Calu3 (cell line): Measurements from ENCODE around the gene NPIPB13. TPM values are rescaled to one million over a fixed set of nuclear protein-coding genes. Genes with fewer than 3 reads are reported as not detected.
"Not testable (repeated sequence)": the region's sequence is repeated elsewhere in the genome, so short reads cannot be mapped to it uniquely, and the experiment has no call there.

Experiments used
- Bru-seq: library from RNA; stranded (reverse); fragments of 400-500 nt; gene quantifications from one replicate; lab custom pipeline; 2021; lab: Mats Ljungman, UMichigan
- BruChase-seq, 2 experiments: library from RNA; stranded (reverse); fragments of 400-500 nt; gene quantifications; one replicate each; lab custom pipeline; 2021; lab: Mats Ljungman, UMichigan
- BruUV-seq: library from RNA; stranded (reverse); fragments of 400-500 nt; replicated peaks from 2 replicates; lab custom pipeline; 2021; lab: Mats Ljungman, UMichigan
- CTCF ChIA-PET: fragments of 300-600 bp; sonication (Branson Sonifier 250); formaldehyde crosslinking; loops from one replicate; lab custom pipeline; 2022; ENCODE audit warnings: antibody characterized with exemption; lab: Charles Lee
- DNase-seq: peaks from one replicate; pipeline ENCODE4 v3.0.0; 2022
- H3K27ac Mint-ChIP-seq: one replicate; pipeline ENCODE4 v1.8.0; 2022; ENCODE audit warnings: mixed read lengths; ENCODE audit not compliant: unreplicated experiment
- H3K27me3 Mint-ChIP-seq: one replicate; pipeline ENCODE4 v1.8.0; 2022; ENCODE audit warnings: mixed read lengths; ENCODE audit not compliant: unreplicated experiment
- H3K36me3 Mint-ChIP-seq: one replicate; pipeline ENCODE4 v1.8.0; 2022; ENCODE audit warnings: mild to moderate bottlenecking, moderate library complexity, mixed read lengths; ENCODE audit not compliant: insufficient read depth, unreplicated experiment
- H3K4me1 Mint-ChIP-seq: one replicate; pipeline ENCODE4 v1.8.0; 2022; ENCODE audit warnings: mild to moderate bottlenecking, low read depth, mixed read lengths; ENCODE audit not compliant: unreplicated experiment
- H3K4me3 Mint-ChIP-seq: one replicate; pipeline ENCODE4 v1.8.0; 2022; ENCODE audit warnings: mild to moderate bottlenecking, low read depth, moderate library complexity, mixed read lengths; ENCODE audit not compliant: unreplicated experiment
- H3K9me3 Mint-ChIP-seq: one replicate; pipeline ENCODE4 v1.8.0; 2022; ENCODE audit warnings: low read depth, mixed read lengths; ENCODE audit not compliant: unreplicated experiment
- intact Hi-C: fragments of 100-400 bp; cut with micrococcal nuclease; formaldehyde crosslinking; loops from one replicate; pipeline ENCODE4 v1.10.0; 2022; ENCODE audit not compliant: unreplicated experiment
- long read RNA-seq: library from polyadenylated mRNA; stranded (forward); transcript quantifications from one replicate; pipeline ENCODE4 v2.0.0, GENCODE V29; 2022
- total RNA-seq: library from RNA; stranded (reverse); gene quantifications from 2 replicates; pipeline ENCODE4 v1.2.3, GENCODE V29; 2022

NPIPB13 gene
- total RNA-seq (18.5 and 20.5 TPM in 2 replicates), Bru-seq, nascent RNA (percentile 53 among the genes with signal in this experiment), BruChase-seq, experiment 1, labeled RNA remaining after a 6-hour chase (percentile 62 among the genes with signal in this experiment), BruChase-seq, experiment 2, labeled RNA remaining after a 2-hour chase (percentile 61 among the genes with signal in this experiment)
- long read RNA-seq, partial matches to known transcripts = 0 of 1 reads
- long read RNA-seq, other reads (novel, unspliced or antisense) = 1 of 1 reads

GRCh38 chr16:30248379-30248778 lies at the start of gene NPIPB13:
Gene NPIPB13 (minus strand): TSS chr16:30248479. CDS start chr16:30245573, 2,906 bp downstream.
- H3K9me3 Mint-ChIP-seq, H3K4me1 Mint-ChIP-seq, intact Hi-C loops, H3K27me3 Mint-ChIP-seq, DNase-seq, H3K36me3 Mint-ChIP-seq, H3K27ac Mint-ChIP-seq, BruUV-seq, H3K4me3 Mint-ChIP-seq, CTCF ChIA-PET: not testable (repeated sequence)

GRCh38 chr16:30282357-30282756 lies 34.1 kb upstream of the NPIPB13 start:
- not testable (repeated sequence) for BruUV-seq, H3K27ac Mint-ChIP-seq

GRCh38 chr16:30278523-30278922 lies 30.2 kb upstream of the NPIPB13 start:
- H3K4me3 Mint-ChIP-seq, H3K27me3 Mint-ChIP-seq, DNase-seq, H3K4me1 Mint-ChIP-seq, H3K9me3 Mint-ChIP-seq, H3K27ac Mint-ChIP-seq, intact Hi-C loops, BruUV-seq, CTCF ChIA-PET, H3K36me3 Mint-ChIP-seq: not testable (repeated sequence)

More at GRCh38 chr16:30282357-30282756, 34.1 kb upstream of the NPIPB13 start:
- intact Hi-C loops, H3K27me3 Mint-ChIP-seq, H3K4me1 Mint-ChIP-seq, H3K4me3 Mint-ChIP-seq, DNase-seq, CTCF ChIA-PET, H3K9me3 Mint-ChIP-seq, H3K36me3 Mint-ChIP-seq: not testable (repeated sequence)

DNA sequence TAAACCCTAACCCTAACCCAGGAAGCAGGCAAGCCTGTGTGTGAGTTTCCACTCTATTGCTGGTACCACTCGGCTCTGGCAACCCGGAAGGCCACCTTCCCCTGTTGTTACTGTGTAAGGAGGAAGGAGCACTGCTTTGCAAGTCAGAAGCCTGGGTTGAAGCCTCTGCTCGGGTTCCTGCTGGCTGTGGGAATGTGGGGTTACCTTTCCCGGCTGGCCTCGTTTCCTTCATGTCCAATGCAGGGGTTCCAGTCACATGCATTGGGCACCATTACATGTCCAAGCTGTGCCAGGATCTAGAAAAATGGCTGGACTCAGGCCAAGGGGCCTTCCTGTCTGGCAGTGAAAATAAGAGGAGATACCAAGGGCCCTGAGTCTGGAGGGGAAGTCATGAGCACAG lies 31.2 kb downstream of the NPIPB13 start:
- H3K4me1 Mint-ChIP-seq, H3K27ac Mint-ChIP-seq, H3K27me3 Mint-ChIP-seq, H3K36me3 Mint-ChIP-seq, CTCF ChIA-PET, BruUV-seq, intact Hi-C loops, DNase-seq, H3K4me3 Mint-ChIP-seq, H3K9me3 Mint-ChIP-seq: not testable (repeated sequence)

DNA sequence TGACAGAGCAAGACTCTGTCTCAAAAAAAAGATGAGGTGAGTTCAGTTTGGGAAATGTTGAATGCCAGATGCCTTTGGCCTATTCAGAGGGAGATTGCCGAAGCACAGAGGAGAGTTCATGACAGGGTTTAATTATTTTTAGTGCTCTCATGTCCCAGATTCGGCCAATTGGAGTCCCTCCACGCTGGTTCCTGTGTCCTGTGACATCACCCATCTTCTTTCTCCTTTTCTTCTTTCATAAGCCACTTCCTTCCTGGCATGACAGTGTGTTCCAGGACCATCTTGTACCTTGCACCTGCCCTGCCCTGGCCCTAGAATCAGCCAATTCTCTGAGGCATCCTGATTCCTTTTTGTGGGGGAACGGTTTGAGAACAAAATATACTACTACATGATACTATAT lies 36.9 kb downstream of the NPIPB13 start:
- BruUV-seq, H3K36me3 Mint-ChIP-seq, DNase-seq, CTCF ChIA-PET, H3K27ac Mint-ChIP-seq, H3K4me1 Mint-ChIP-seq, intact Hi-C loops, H3K9me3 Mint-ChIP-seq, H3K27me3 Mint-ChIP-seq, H3K4me3 Mint-ChIP-seq: not testable (repeated sequence)

DNA sequence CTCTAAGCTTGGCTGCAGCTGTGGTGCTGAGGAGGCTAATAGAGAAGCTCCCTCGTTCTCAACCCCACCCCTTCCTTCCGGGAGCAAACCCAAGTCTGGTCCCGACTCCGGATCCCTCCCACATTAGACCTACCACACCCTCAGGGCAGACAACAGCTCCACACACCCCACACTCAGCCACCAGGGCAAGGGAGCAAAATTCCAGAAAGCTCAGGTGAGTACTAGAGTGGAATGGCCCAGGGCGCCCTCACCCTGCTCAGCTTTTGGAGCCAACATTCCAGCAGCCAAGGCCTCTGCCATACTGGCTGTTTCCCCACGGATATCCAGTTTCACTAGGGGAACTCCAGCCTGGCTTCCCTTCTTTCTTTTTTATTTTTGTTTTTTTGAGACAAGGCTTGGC lies 39.2 kb downstream of the NPIPB13 start:
- H3K9me3 Mint-ChIP-seq, H3K27ac Mint-ChIP-seq, intact Hi-C loops, H3K36me3 Mint-ChIP-seq, H3K27me3 Mint-ChIP-seq, H3K4me1 Mint-ChIP-seq, CTCF ChIA-PET, BruUV-seq, H3K4me3 Mint-ChIP-seq: not testable (repeated sequence)
- DNase-seq = peak; percentile 53

GRCh38 chr16:30207063-30207704 lies 41.1 kb downstream of the NPIPB13 start:
- H3K4me1 Mint-ChIP-seq, H3K4me3 Mint-ChIP-seq, H3K27me3 Mint-ChIP-seq, H3K27ac Mint-ChIP-seq, H3K36me3 Mint-ChIP-seq, H3K9me3 Mint-ChIP-seq, intact Hi-C loops: not testable (repeated sequence)
- DNase-seq = peak; percentile 53
- TSS peak; percentile 3 for BruUV-seq
- CTCF ChIA-PET = interaction anchor here (0.6 kb wide), 1 partner anchor 115 kb away, joined by 3 read pairs; the partner anchor contains the start of gene TBX6

DNA sequence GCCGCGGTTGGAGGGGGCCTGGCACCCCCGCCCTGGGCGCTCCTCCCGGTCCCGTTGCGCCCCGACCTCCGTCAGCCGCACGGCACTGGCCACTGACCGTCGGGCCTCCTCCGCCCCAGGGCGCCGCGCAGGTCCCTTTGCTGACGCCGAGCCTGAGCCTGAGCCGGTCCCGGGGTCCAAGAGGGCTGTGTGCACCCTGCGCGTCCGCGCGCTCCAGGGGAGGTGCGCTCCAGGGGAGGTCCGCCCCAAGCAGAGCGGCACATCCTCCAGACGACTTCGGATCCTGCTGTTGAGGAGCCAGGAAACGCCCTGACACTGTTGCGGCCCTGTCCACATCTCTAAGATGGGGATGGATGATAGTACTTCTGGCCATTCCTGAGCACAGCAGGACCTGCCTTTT lies 42.0 kb downstream of the NPIPB13 start:
- CTCF ChIA-PET, DNase-seq, H3K27me3 Mint-ChIP-seq, H3K36me3 Mint-ChIP-seq, H3K9me3 Mint-ChIP-seq, BruUV-seq, H3K4me3 Mint-ChIP-seq, H3K4me1 Mint-ChIP-seq, intact Hi-C loops, H3K27ac Mint-ChIP-seq: not testable (repeated sequence)

DNA sequence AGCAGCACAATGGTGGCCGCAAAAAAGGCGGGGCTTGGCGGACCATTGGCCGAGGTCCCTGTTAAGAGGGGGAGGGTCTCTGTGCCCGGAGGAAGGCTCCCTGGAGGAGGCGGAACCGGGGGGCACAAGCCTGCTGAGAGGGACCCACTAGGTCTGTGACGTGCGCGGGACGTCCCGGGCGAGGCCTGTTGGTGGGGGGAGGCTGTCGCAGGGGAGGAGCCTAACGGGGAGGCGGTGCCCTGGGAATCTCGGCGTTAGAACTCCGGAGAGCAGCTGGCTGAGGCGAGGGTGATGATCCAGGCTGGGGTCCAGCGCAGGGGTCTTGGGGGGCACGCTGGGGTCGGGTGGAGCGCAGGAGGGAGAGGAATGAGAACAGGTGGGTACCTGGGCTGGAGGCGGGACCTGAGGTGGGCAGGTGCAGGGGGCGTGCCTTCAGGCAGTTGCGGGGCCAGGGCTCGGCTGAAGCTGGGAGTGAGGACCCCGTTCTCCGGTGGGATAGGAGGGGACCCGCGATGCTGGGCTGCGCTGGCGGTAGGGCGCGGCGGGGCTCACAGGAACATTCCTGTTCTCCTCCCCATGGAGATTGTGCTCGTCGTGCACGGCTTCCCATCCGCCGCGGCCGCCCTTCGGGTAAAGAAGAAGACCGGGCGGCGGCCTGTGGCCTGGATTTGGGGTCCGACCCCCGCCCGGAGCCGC lies 42.6 kb downstream of the NPIPB13 start:
- H3K4me1 Mint-ChIP-seq, H3K36me3 Mint-ChIP-seq, H3K27me3 Mint-ChIP-seq, H3K27ac Mint-ChIP-seq, CTCF ChIA-PET, H3K9me3 Mint-ChIP-seq, H3K4me3 Mint-ChIP-seq, intact Hi-C loops: not testable (repeated sequence)
- DNase-seq = peak; percentile 6
- TSS peak; percentile 80 for BruUV-seq
